GM21717 (cell line): ENCODE data around the gene PPP2R2D.

ENCODE experiments used
- ATAC-seq: cut with Tn5 transposase; IDR thresholded peaks from one replicate; pipeline ENCODE4 v1.9.1; 2021; ENCODE audit warnings: mild to moderate bottlenecking, moderate library complexity; ENCODE audit not compliant: unreplicated experiment

Gene PPP2R2D

GRCh38 chr10:131991726-131992125 lies 90.9 kb downstream of the PPP2R2D start:
- no peak for ATAC-seq

DNA sequence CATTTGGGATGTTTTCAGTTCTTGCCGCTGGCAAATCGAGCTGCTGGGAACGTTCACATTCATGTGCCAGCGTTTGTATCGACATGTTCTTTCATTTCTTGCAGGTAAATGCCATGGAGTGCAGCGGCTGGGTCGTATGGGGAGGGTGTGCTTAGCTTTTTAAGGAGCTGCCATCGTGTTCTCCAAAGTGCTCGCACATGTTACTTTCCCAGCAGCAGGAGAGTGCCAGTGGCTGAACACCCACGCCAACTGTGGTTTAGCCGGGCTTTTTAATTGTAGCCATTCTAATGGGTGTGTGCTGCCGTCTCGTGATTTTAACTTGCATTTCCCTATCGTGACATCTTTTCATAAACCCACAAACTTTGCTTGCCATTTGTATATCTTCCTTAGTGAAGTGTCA lies 92.5 kb downstream of the PPP2R2D start:
- no peak for ATAC-seq

GRCh38 chr10:131994435-131994834 lies 93.6 kb downstream of the PPP2R2D start:
- no peak for ATAC-seq

- ATAC-seq: no peak
Observed at GRCh38 chr10:131996466-131997365, 95.9 kb downstream of the PPP2R2D start.

DNA sequence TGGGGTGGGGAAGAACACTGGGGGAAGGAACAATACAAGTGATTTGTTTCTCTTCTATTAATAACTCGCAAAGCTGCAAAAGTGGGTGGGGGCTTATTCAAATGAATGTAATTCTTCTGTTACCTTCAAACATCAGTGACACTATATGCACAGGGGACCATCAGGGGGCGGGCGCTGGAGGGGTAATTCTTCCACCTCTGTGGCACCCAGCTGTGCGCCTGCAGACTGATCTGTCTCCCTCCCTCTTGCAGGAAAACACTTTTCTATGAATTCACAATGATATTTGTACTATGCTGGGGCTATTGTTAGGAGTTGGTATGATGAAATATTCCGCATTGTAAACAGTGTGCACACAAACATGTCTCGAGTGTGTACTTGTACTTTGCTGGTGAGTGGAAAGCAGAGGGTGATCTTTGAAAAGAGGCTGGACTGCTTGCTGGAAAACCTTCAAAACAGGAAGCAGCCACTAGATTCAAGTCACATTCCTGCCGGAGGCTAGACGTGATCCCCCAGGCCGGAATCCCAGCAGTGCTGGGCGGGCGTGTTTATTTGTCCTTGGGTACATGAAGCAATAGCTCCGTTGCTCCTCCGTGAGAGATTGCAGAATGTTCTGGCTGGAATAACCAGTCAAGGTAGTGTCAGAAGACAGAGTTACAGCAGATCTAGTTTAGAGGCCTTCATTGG lies 96.7 kb downstream of the PPP2R2D start:
- no peak for ATAC-seq

GRCh38 chr10:131998050-131998844 lies 97.4 kb downstream of the PPP2R2D start:
- ATAC-seq: no peak

DNA sequence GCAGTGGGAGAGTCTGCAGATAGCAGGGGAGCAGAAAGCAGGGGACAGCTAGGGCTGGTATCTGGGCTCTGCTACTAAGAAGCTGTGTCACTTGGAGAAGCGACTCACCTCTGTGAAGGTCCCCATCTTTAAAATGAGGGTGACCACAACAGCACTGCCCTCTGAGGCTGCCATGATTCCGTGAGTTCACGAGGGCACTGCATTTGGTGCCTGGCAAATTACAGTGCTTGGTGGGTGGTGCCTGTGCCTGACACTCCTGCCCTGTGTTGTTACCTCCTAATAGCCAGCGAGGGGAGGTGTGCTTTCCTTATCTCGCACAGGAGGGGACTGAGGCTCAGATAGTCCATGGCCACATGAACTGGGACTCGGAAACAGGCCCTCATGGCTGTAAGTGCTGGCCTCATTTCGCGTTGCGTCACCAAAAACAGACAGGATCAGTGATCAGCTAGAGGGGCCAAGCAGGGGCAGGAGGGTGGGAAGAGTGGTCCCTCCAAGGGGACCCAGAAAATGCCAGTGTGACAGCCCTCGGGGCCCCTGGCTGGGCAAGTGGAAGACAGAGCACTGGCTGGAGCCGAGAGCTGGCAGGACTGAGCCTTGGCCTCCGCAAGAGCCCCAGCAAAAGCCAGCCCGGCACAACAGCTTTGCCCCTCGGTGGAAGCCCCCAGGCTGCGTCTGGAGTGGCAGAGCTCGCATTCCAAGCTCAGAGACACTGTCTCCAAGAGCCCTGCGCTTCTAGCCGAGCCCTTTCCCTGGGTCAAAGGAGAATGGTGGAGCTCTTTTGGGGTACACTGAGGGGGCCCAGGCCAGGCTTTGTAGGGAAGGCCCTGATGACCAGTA lies 98.3 kb downstream of the PPP2R2D start:
- ATAC-seq: no peak

DNA sequence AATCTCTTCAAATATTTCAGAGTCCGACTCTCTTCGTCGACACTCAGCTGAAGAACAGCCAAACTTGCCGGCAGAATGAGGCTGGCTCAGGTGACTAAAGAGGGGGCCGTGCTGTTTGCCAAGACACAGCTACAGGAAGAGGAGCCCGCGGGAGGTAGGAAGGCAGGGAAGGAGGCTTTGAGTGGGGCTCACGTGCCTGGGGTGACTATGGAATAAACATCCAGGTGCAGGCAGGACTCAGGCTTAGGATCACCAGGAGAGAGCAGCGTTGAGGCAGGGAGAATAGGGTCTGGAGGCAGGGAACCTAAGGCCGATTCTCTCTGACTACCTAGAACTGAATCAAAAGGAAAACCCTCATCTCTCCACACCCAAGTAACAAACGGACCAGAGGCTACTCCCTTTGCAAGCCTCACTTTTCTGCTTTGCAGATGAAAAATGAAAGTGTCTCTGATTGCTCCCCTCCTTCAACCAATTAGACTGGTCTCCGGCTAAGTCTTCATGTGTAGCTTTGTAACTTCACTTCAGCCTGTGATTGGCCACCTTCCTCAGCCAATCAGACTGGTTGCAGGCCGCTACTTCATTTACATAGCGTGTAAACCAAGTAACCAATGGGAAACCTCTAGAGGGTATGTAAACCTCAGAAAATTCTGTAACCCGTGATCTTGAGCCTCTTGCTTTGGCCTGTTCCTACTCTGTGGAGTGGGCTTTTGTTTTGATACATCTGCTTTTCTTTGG lies 100.6 kb downstream of the PPP2R2D start:
- no peak for ATAC-seq

DNA sequence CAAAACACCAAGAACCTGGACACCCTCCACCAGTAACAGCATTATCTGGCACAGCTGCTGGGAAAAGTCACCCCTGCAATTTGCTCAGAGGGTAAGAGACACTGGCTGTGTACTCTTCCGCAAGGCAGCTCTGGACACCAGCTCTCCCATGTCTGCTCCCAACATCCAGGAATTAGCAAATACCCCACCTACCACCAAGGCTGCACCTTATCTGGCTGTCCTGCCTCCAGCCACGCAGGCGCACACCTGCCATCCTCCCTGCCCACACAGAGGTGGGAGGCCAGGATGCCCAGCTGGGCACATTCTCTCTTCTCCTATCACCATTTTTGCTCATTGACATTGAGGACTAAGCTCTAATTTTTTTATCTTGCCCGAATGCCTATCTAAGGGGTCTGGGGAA lies 101.2 kb downstream of the PPP2R2D start:
- no peak for ATAC-seq

GRCh38 chr10:132003282-132003924 lies 102.6 kb downstream of the PPP2R2D start:
- ATAC-seq: no peak

GRCh38 chr10:132004052-132004451 lies 103.2 kb downstream of the PPP2R2D start:
- ATAC-seq: no peak

GRCh38 chr10:132005147-132005546 lies 104.3 kb downstream of the PPP2R2D start:
- ATAC-seq: no peak

DNA sequence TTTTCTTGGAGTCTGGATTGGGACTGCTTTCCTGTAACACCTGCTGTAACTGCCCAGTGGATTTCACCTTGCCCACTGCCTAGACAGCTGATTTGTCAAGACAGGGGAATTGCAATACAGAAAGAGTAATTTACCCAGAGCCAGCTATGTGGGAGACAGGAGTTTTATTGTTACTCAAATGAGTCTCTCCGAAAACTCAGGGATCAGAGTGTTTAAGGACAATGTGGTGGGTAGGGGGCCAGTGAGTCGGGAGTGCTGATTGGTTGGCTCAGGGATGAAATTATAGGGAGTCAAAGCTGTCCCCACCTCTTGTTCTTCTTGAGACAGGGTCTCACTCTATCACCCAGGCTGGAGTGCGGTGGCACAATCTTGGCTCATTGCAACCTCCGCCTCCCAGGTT lies 106.2 kb downstream of the PPP2R2D start:
- no peak for ATAC-seq

- no peak for ATAC-seq
Observed at GRCh38 chr10:132007681-132008080, 106.9 kb downstream of the PPP2R2D start.
